Measurements from ENCODE around the gene SOWAHA. TPM values are rescaled to one million over a fixed set of nuclear protein-coding genes. Genes with fewer than 3 reads are reported as not detected.

The SOWAHA gene
- polyA plus RNA-seq, 3 donors: not detected

GRCh38 chr5:132788508-132788907 is 24.6 kb upstream of the SOWAHA start:
- WGBS (ENCODE audit: insufficient coverage): no CpG with 5 or more reads among the region's 1 CpG
- peaks cover 14 to 34% (median 15%) of the 10 kb centered on the region in 3 donors for H3K27me3 Mint-ChIP-seq (ENCODE audit: low read depth in 3 of 3)
- H3K27ac Mint-ChIP-seq: no peak overlapping the region
- no peak overlapping the region for H3K9ac ChIP-seq (ENCODE audit: insufficient read depth, low read length, poor library complexity, severe bottlenecking)
- H3K4me2 ChIP-seq (replicated peaks; ENCODE audit: extremely low read depth, low read length, poor library complexity, severe bottlenecking): no peak overlapping the region
- intact Hi-C loops (cut with micrococcal nuclease): no loop called here
- no peaks in the 10 kb centered on the region for H3K4me1 Mint-ChIP-seq
- no peaks in the 10 kb centered on the region for H4K20me1 ChIP-seq (ENCODE audit: insufficient read depth, low read length)
- H2AFZ ChIP-seq (ENCODE audit: insufficient read depth, low read depth, low read length, poor library complexity, severe bottlenecking): no peak overlapping the region
- H3K27me3 ChIP-seq (ENCODE audit: control insufficient read depth in 2 of 2, insufficient read depth in 2 of 2, low read length in 2 of 2): peaks cover 0 to 3% of the 10 kb centered on the region in 2 donors
- no peaks in the 10 kb centered on the region for H3K79me2 ChIP-seq (ENCODE audit: insufficient read depth, low read length)
- H3K27ac ChIP-seq (ENCODE audit: low read depth in 1 of 2, low read length in 2 of 2): no peak overlapping the region
- no peaks in the 10 kb centered on the region for H3K36me3 ChIP-seq (replicated peaks in 1 of 2; ENCODE audit: control insufficient read depth in 1 of 2, insufficient read depth in 2 of 2, low read length in 2 of 2)
- H3K4me1 ChIP-seq (ENCODE audit: control insufficient read depth in 1 of 2, insufficient read depth in 2 of 2, low read length in 2 of 2): no peaks in the 10 kb centered on the region
- no peak for DNase-seq
- no peak for TF ChIP-seq CTCF (IDR thresholded peaks at IDR 0.05)
- H3K9me3 Mint-ChIP-seq: no peaks in the 10 kb centered on the region
- H3K4me3 ChIP-seq (replicated peaks in 1 of 3; ENCODE audit: low read depth in 2 of 3, low read length in 3 of 3): no peak overlapping the region
- H3K36me3 Mint-ChIP-seq: no peaks in the 10 kb centered on the region
- no peak overlapping the region for H3K4me3 Mint-ChIP-seq
- no peaks in the 10 kb centered on the region for H3K9me3 ChIP-seq (replicated peaks in 1 of 2; ENCODE audit: control insufficient read depth in 1 of 2, insufficient read depth in 1 of 2, low read length in 2 of 2)

- Histone ChIP-seq H3K9ac (ENCODE audit: insufficient read depth, low read length, poor library complexity, severe bottlenecking) (peak overlapping the region; percentile 4), H3K4me3 (replicated peaks in 1 of 3; ENCODE audit: low read depth in 2 of 3, low read length in 3 of 3) (no peak overlapping the region), H3K4me2 (replicated peaks; ENCODE audit: extremely low read depth, low read length, poor library complexity, severe bottlenecking) (no peak overlapping the region), H3K79me2 (ENCODE audit: insufficient read depth, low read length) (no peaks in the 10 kb centered on the region), H2AFZ (ENCODE audit: insufficient read depth, low read depth, low read length, poor library complexity, severe bottlenecking) (no peak overlapping the region), H3K36me3 (replicated peaks in 1 of 2; ENCODE audit: control insufficient read depth in 1 of 2, insufficient read depth in 2 of 2, low read length in 2 of 2) (no peaks in the 10 kb centered on the region), H4K20me1 (ENCODE audit: insufficient read depth, low read length) (no peaks in the 10 kb centered on the region), H3K9me3 (replicated peaks in 1 of 2; ENCODE audit: control insufficient read depth in 1 of 2, insufficient read depth in 1 of 2, low read length in 2 of 2) (no peaks in the 10 kb centered on the region), H3K27ac (ENCODE audit: low read depth in 1 of 2, low read length in 2 of 2) (no peak overlapping the region), H3K27me3 (ENCODE audit: control insufficient read depth in 2 of 2, insufficient read depth in 2 of 2, low read length in 2 of 2) (peaks cover 0 to 6% of the 10 kb centered on the region in 2 donors), H3K4me1 (ENCODE audit: control insufficient read depth in 1 of 2, insufficient read depth in 2 of 2, low read length in 2 of 2) (no peaks in the 10 kb centered on the region)
- Mint-ChIP-seq H3K4me3 (no peak overlapping the region), H3K36me3 (no peaks in the 10 kb centered on the region), H3K27me3 (ENCODE audit: low read depth in 3 of 3) (peaks cover 15 to 35% (median 16%) of the 10 kb centered on the region in 3 donors), H3K4me1 (no peaks in the 10 kb centered on the region), H3K9me3 (no peaks in the 10 kb centered on the region), H3K27ac (no peak overlapping the region)
- intact Hi-C loops (cut with micrococcal nuclease): no loop called here
- no peak for TF ChIP-seq CTCF (IDR thresholded peaks at IDR 0.05)
- WGBS (ENCODE audit: insufficient coverage): 87% methylated on average over 6 of the region's 8 CpGs
- DNase-seq: no peak
These were observed 23.9 kb upstream of the SOWAHA start for GRCh38 chr5:132788990-132789886.

All from CD14-positive monocyte (primary cell).